ENCODE data around the gene LMAN2.

Gene LMAN2

DNA sequence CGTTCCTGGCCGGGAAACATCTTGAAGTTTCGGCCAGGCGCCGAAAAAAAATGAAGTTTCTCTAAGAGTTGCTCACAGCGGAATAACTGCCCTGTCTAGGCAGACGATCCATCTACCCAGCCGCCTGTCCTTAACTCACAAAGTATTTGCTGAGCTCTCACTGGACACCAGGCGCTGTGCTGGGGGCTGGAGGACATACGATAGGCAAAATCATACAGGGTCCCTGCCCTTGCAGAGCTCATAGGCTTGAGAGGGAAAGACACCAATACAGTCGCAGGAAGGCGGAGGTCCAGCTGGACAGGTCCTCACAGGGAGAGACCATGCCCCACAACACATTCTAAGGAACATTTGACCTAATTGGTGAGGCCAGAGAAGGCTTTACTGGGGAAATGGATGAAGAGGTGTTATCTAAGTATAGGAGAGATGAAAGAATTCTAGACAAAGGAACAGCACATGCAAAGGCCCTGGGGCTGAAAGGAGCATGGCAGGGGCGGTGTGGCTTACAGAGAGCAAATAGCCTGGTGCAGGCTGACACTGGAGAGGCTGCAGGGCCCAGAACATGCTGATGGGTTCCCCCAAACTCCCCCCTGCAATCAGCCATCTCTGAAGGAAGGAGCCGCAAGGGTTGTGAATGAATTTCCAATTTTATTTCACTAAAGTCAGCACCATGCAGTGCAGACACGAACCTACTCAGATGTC is 37.8 kb downstream of the LMAN2 start:
- peak overlapping the region; percentile 89 for H3K9ac ChIP-seq (ENCODE audit: low read depth, low read length, poor library complexity, severe bottlenecking)
- TF ChIP-seq, protein P1, sequence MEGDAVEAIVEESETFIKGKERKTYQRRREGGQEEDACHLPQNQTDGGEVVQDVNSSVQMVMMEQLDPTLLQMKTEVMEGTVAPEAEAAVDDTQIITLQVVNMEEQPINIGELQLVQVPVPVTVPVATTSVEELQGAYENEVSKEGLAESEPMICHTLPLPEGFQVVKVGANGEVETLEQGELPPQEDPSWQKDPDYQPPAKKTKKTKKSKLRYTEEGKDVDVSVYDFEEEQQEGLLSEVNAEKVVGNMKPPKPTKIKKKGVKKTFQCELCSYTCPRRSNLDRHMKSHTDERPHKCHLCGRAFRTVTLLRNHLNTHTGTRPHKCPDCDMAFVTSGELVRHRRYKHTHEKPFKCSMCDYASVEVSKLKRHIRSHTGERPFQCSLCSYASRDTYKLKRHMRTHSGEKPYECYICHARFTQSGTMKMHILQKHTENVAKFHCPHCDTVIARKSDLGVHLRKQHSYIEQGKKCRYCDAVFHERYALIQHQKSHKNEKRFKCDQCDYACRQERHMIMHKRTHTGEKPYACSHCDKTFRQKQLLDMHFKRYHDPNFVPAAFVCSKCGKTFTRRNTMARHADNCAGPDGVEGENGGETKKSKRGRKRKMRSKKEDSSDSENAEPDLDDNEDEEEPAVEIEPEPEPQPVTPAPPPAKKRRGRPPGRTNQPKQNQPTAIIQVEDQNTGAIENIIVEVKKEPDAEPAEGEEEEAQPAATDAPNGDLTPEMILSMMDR (conservative IDR thresholded peaks at IDR 0.05; ENCODE audit: low read length), result no peak
- TF ChIP-seq EZH2phosphoT487 (IDR thresholded peaks at IDR 0.05; ENCODE audit: borderline replicate concordance), result no peak
- no peaks in the 10 kb centered on the region for H3K9me3 ChIP-seq (ENCODE audit: insufficient read depth, low read depth, low read length)
- peak overlapping the region; percentile 83 for H3K4me3 ChIP-seq (ENCODE audit: low read length, poor library complexity, severe bottlenecking)
- H3K79me2 ChIP-seq (ENCODE audit: insufficient read depth, low read length), result peaks cover 35% of the 10 kb centered on the region
- H3K27me3 ChIP-seq (ENCODE audit: insufficient read depth, low read length, poor library complexity, severe bottlenecking), result no peaks in the 10 kb centered on the region
- H3K9me2 ChIP-seq (replicated peaks; ENCODE audit: low read depth, low read length), result no peaks in the 10 kb centered on the region
- no peaks in the 10 kb centered on the region for H3K36me3 ChIP-seq (ENCODE audit: insufficient read depth, low read length)
- H2AFZ ChIP-seq (ENCODE audit: low read length), result no peak overlapping the region
- H3K4me2 ChIP-seq (ENCODE audit: low read depth, low read length, poor library complexity, severe bottlenecking), result peak overlapping the region; percentile 90
- H4K20me1 ChIP-seq (ENCODE audit: insufficient read depth, low read length, poor library complexity, severe bottlenecking), result peaks cover 18% of the 10 kb centered on the region
- H3F3A ChIP-seq (ENCODE audit: low read depth), result no peaks in the 10 kb centered on the region
- peaks cover 17% of the 10 kb centered on the region for H3K4me1 ChIP-seq (ENCODE audit: insufficient read depth, low read length, poor library complexity, severe bottlenecking)

DNA sequence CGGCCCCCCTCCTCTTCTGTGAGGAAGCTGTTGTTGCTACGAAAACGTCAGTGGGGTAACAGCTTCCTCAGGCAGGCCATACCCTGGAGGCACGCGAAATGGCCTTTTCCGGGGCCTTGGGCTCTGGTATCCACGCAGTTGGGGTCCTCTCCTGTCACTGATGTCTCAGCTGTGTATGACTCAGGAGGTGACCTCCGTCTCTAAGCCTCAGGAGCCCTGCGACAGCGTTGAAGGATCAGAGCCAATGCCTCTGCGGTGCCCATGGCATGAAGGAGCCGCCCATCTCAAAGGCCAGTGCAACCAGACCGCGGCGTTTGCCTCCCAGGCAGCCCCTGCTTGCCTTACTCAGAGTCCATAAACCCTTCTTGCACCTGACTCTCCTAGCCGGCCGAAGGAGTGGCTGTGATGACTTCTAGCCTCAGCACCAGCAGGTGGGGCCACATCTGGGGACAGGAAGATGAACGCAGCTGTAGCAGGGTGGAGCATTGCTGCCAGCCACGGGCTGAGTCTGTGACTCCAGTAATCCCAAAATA is 38.8 kb downstream of the LMAN2 start:
- Histone ChIP-seq H3K9ac (ENCODE audit: low read depth, low read length, poor library complexity, severe bottlenecking) (peak overlapping the region; percentile 89), H3K79me2 (ENCODE audit: insufficient read depth, low read length) (peaks cover 43% of the 10 kb centered on the region), H3F3A (ENCODE audit: low read depth) (no peaks in the 10 kb centered on the region), H3K9me3 (ENCODE audit: insufficient read depth, low read depth, low read length) (no peaks in the 10 kb centered on the region), H3K4me2 (ENCODE audit: low read depth, low read length, poor library complexity, severe bottlenecking) (peak overlapping the region; percentile 90), H3K36me3 (ENCODE audit: insufficient read depth, low read length) (no peaks in the 10 kb centered on the region), H3K4me1 (ENCODE audit: insufficient read depth, low read length, poor library complexity, severe bottlenecking) (peaks cover 17% of the 10 kb centered on the region), H3K9me2 (replicated peaks; ENCODE audit: low read depth, low read length) (no peaks in the 10 kb centered on the region), H3K4me3 (ENCODE audit: low read length, poor library complexity, severe bottlenecking) (peak overlapping the region; percentile 83), H3K27me3 (ENCODE audit: insufficient read depth, low read length, poor library complexity, severe bottlenecking) (no peaks in the 10 kb centered on the region), H4K20me1 (ENCODE audit: insufficient read depth, low read length, poor library complexity, severe bottlenecking) (peaks cover 19% of the 10 kb centered on the region), H2AFZ (ENCODE audit: low read length) (no peak overlapping the region)
- no peak for TF ChIP-seq EZH2phosphoT487 (IDR thresholded peaks at IDR 0.05; ENCODE audit: borderline replicate concordance)
- TF ChIP-seq, protein P1 (conservative IDR thresholded peaks at IDR 0.05; ENCODE audit: low read length), result peak; percentile 21; the same call in 1 of the 2 replicates

DNA sequence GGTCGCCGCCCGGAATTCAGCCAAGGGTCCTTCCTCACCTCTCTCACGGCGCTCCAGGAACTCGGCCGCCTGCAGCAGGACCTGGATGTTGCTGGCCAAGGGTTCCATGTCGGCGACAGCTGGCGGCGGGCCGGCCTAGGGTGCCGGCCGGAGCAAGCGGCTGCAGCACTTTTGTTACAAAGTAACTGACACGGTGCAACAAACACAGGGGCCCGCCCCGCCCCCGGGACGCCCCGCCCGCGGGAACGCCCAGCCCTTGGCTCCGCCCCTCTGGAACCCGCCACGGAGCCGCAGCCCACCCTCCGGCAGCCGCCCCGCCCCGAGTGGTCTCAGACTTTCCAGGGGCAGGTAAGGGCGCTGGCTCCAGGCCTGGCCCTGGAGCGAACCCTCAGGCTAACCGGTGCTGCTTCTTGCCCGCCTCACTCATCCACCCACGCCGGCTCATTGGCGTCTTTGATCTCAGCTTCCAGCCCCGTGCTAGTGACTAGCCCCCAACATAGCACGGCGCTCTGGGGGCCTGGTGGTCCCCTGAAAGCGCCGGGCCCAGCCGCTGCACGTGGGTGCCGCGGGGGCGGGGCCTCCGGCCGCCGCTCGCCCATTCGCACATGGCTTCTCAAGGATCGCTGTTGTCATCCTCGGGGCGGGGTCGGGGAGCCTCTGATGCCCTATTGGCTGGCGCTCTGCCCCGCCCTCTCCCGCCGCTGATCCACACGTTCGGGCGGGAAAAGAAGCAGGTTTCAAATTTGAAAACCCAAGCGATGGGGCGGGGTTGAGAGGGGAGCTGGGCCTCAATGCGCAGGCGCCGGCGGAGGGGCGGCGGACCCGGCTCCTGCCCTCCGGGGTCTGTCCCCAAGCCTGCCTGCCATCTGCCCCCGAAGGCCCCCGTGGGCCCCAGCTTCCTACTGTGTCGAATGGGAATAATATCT is 39.5 kb downstream of the LMAN2 start, which contains the start of gene MXD3:
Gene MXD3 (minus strand): TSS at position 176 of the 926 bp plus-strand sequence. CDS start 68 bp downstream, at position 108.
- Histone ChIP-seq H3F3A (ENCODE audit: low read depth) (no peaks in the 10 kb centered on the region), H3K4me2 (ENCODE audit: low read depth, low read length, poor library complexity, severe bottlenecking) (peak within 1 kb of the TSS; percentile 90), H3K27me3 (ENCODE audit: insufficient read depth, low read length, poor library complexity, severe bottlenecking) (no peaks in the 10 kb centered on the region), H2AFZ (ENCODE audit: low read length) (peak within 1 kb of the TSS; percentile 64; the same call in 1 of the 2 replicates), H4K20me1 (ENCODE audit: insufficient read depth, low read length, poor library complexity, severe bottlenecking) (peaks cover 19% of the 10 kb centered on the region), H3K9me3 (ENCODE audit: insufficient read depth, low read depth, low read length) (no peaks in the 10 kb centered on the region), H3K4me3 (ENCODE audit: low read length, poor library complexity, severe bottlenecking) (peak within 1 kb of the TSS; percentile 83), H3K9me2 (replicated peaks; ENCODE audit: low read depth, low read length) (no peaks in the 10 kb centered on the region), H3K36me3 (ENCODE audit: insufficient read depth, low read length) (no peaks in the 10 kb centered on the region; the same call in 1 of the 2 replicates), H3K4me1 (ENCODE audit: insufficient read depth, low read length, poor library complexity, severe bottlenecking) (peaks cover 17% of the 10 kb centered on the region), H3K79me2 (ENCODE audit: insufficient read depth, low read length) (peaks cover 44% of the 10 kb centered on the region), H3K9ac (ENCODE audit: low read depth, low read length, poor library complexity, severe bottlenecking) (peak within 1 kb of the TSS; percentile 89)
- TF ChIP-seq, protein P1 (conservative IDR thresholded peaks at IDR 0.05; ENCODE audit: low read length), result no peak
- TF ChIP-seq EZH2phosphoT487 (IDR thresholded peaks at IDR 0.05; ENCODE audit: borderline replicate concordance), result no peak
